HG03064 (cell line): ENCODE measurements around the gene OMD.

Source experiments
- ATAC-seq: cut with Tn5 transposase; IDR thresholded peaks from one replicate; pipeline ENCODE4 v1.9.1; 2021; ENCODE audit warnings: low read depth; ENCODE audit not compliant: unreplicated experiment

Gene OMD

DNA sequence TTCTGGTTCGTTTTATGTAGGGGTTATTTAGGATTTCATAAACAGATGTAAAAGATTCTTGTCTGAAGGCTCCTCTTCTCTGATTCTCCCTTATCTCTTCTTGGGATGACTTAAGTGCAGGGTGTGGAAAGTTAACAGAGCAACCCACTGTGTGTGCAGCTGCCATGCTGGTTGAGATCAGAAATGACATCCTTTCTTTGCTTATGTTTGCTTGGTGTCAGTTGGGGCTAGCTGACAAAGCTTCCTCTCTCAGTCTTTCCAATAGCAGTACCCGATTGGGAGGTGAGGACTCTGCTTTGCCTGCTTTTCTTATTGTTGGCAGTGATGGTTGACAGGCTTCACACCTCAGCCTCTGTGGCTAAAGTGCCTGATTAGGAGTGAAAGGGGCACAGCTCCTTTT, 46.4 kb downstream of the OMD start:
- no peak for ATAC-seq

DNA sequence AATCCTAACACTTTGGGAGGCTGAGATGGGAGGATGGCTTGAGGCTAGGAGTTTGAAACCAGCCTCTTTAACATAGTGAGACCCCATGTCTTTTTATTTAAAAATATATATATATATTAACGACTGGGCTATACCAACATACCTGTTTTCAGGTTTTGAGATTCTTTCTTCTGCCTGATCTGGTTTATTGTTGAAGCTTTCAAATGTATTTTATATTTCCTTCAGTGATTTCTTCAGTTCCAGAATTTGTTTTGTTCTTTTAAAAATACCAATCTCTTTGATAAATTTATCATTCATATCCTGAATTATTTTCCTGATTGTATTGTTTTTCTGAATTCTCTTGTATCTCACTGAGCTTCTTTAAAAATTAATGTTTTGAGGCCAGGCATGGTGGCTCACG, 51.1 kb downstream of the OMD start:
- no peak for ATAC-seq

- no peak for ATAC-seq
These were observed 55.2 kb downstream of the OMD start for GRCh38 chr9:92369075-92369474.
